Mammary epithelial cell (primary cell): ENCODE measurements around the gene RBM44.

Experiments used
- EZH2 ChIP-seq: IDR thresholded peaks from 2 replicates; pipeline ENCODE4 v1.6.1; 2012; ENCODE audit warnings: low read length, inconsistent platforms, borderline replicate concordance
- TF ChIP-seq, protein P1 (sequence below), 2 donors: IDR thresholded peaks in 1 of 2; conservative IDR thresholded peaks in 1 of 2; 2 replicates each; pipeline ENCODE4 v1.5.1; 2011 to 2012; ENCODE audit warnings: inconsistent platforms in 2 of 2, low read length in 2 of 2, mild to moderate bottlenecking in 2 of 2, control low read depth in 1 of 2, low read depth in 1 of 2; ENCODE audit not compliant: insufficient read depth in 1 of 2; ENCODE audit errors: extremely low read depth in 1 of 2

GRCh38 chr2:237818066-237818473 lies 19.5 kb downstream of the RBM44 start:
- TF ChIP-seq, protein P1, sequence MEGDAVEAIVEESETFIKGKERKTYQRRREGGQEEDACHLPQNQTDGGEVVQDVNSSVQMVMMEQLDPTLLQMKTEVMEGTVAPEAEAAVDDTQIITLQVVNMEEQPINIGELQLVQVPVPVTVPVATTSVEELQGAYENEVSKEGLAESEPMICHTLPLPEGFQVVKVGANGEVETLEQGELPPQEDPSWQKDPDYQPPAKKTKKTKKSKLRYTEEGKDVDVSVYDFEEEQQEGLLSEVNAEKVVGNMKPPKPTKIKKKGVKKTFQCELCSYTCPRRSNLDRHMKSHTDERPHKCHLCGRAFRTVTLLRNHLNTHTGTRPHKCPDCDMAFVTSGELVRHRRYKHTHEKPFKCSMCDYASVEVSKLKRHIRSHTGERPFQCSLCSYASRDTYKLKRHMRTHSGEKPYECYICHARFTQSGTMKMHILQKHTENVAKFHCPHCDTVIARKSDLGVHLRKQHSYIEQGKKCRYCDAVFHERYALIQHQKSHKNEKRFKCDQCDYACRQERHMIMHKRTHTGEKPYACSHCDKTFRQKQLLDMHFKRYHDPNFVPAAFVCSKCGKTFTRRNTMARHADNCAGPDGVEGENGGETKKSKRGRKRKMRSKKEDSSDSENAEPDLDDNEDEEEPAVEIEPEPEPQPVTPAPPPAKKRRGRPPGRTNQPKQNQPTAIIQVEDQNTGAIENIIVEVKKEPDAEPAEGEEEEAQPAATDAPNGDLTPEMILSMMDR (conservative IDR thresholded peaks at IDR 0.05 in 1 of 2, IDR thresholded peaks at IDR 0.05 in 1 of 2; ENCODE audit: extremely low read depth in 1 of 2, insufficient read depth in 1 of 2, low read depth in 1 of 2, low read length in 2 of 2), result no peak
- no peak for TF ChIP-seq EZH2
